Neural cell (in vitro differentiated cells): ENCODE results near the gene SDC3.

Experiments used
- CTCF ChIP-seq: fragments of 450-650 bp; IDR thresholded peaks from 2 replicates; pipeline ENCODE4 v1.5.1; 2014; ENCODE audit warnings: antibody characterized with exemption, mild to moderate bottlenecking, moderate library complexity; ENCODE audit not compliant: poor library complexity, severe bottlenecking
- POLR2AphosphoS5 ChIP-seq: IDR thresholded peaks from 2 replicates; pipeline ENCODE4 v1.6.1; 2012

- TF ChIP-seq CTCF (no peak), POLR2AphosphoS5 (no peak)
Observed at GRCh38 chr1:30845904-30846290, 62.7 kb downstream of the SDC3 start.
